Esophagus muscularis mucosa (tissue), 3 donors: ENCODE data around the gene CPEB1.

ENCODE experiments used
- CTCF ChIP-seq, 3 experiments: fragments of 200-600 bp in 2 of 3; fragments of 450-650 bp in 1 of 3; sonication (generic) in 2 of 3; IDR thresholded peaks; one replicate each; pipeline ENCODE4 v1.5.1; 2017 to 2019; ENCODE audit warnings: antibody characterized with exemption in 3 of 3, mild to moderate bottlenecking in 2 of 3, moderate library complexity in 1 of 3
- POLR2A ChIP-seq: fragments of 450-650 bp; IDR thresholded peaks from one replicate; pipeline ENCODE4 v1.6.1; 2017; ENCODE audit warnings: antibody characterized with exemption, moderate library complexity, mild to moderate bottlenecking, low read depth
- POLR2AphosphoS5 ChIP-seq, 2 donors: sonication (generic); formaldehyde crosslinking; IDR thresholded peaks; one replicate each; pipeline ENCODE4 v1.6.1; 2017; ENCODE audit warnings: antibody characterized with exemption in 2 of 2

GRCh38 chr15:82688691-82689090 is 41.5 kb upstream of the CPEB1 start:
- TF ChIP-seq CTCF (IDR thresholded peaks at IDR 0.05) (no peak), POLR2AphosphoS5 (IDR thresholded peaks at IDR 0.05) (no peak), POLR2A (no peak)
